Stimulated activated CD4-positive, alpha-beta T cell treated with anti-CD3 and anti-CD28 coated beads, Interleukin-4, amount 100 ng/mL, for 1 hour (primary cell): ENCODE measurements around the gene AP2A2.
A peak's percentile ranks its signal among the peaks of the same experiment; 100 is the strongest.

Experiments
- DNase-seq: peaks from one replicate; pipeline ENCODE4 v3.0.0-alpha.2; 2020

Gene AP2A2

DNA sequence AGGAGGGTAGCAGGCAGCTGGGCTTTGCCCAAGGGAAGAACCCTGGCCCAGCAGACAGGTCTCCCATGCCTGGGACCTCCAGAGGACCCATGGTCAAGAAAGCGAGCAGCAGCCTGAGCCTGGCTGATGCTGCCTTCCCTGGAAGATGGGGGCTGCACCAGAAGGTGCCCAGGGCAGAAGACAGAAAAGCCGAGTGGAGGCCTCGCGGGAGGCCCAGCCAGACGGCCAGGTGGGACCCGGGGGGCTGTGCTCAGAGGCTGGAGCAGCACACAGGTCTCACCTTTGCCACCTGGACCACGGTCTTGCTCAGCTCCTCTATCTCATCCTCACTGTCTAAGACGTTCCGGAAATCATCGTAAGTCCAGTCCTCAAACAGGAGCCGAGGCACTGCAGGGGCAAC lies 25.9 kb upstream of the AP2A2 start:
- no peak for DNase-seq

DNA sequence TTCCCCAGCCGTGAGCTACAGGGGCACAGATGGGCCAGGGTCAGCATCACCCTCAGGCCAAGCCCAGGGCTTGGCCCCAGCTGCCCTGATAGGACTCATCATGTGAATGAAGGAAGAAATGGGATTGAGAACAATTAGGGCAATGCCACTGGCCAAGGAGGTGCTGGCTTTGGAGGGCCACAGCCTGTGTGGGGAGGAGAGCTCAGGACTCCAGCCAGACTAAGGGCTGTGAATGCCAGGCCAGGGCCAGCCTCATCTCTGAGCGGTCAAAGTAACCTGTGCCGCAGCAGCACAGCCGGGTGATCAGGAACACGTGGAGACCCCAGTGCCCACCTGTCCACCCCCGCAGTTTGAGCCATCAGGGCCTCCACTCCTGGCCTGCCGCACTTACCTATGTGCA lies 25.1 kb upstream of the AP2A2 start:
- no peak for DNase-seq

DNA sequence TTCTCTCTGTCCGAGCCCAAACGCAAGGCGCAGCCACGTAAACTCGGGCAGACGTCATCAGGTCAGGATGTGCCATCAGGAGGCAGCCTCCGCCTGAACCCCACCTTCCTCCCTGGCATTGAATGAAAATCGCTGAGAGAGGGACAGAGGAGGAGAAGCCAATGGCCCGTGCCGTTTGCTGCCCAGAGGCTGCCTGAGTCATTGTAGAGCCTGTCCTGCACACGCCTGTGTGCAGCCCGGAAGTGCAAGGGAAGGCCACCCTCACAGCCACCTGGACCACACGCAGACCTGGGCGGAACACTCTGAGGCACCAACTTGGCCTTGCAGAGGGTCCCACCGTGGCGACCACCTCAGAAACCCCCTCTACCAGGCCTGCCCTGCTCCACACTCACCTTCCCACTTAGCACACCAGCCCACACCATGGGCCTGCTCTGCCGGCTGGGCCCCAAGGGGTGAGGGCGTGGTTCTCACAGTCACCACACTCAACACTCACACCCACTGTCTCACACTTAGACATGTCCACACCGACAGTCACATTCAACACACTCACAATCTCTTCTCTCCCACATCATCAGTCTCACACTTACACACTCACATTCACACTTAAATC lies 24.1 kb upstream of the AP2A2 start:
- DNase-seq = no peak

DNA sequence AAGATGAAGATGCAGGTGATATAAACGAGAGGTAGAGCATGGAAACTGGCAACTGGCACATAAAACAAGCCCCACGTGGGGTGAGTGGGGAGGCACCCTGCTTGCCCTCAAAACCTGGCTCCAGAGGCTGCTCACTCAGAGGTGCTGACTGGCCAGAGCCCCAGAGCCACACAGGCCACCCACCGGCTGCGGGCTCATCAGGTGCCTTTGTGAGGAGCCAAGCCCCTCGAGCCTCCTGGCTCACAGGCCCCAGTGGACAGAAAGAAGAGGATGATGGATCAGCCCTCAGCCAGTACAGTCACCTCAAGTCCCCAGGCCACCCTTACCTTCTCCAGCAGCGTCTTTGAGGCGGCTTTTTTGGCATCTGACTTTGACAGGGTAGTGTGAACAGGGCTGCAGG lies 21.3 kb upstream of the AP2A2 start:
- DNase-seq = no peak

DNA sequence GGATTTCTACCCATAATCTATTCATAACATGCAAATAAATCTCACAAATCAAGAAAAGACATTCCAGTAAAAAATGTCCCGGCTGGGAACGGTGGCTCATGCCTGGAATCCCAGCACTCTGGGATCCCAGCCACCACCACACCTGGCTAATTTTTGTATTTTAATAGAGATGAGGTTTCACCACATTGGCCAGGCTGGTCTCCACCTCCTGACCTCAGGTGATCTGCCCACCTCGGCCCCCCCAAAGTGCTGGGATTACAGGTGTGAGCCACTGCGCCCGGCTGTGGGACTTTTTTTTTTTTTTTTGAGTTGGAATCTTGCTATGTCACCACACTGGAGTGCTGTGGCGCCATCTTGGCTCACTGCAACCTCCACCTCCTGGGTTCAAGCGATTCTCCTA lies 19.7 kb upstream of the AP2A2 start:
- DNase-seq = no peak

DNA sequence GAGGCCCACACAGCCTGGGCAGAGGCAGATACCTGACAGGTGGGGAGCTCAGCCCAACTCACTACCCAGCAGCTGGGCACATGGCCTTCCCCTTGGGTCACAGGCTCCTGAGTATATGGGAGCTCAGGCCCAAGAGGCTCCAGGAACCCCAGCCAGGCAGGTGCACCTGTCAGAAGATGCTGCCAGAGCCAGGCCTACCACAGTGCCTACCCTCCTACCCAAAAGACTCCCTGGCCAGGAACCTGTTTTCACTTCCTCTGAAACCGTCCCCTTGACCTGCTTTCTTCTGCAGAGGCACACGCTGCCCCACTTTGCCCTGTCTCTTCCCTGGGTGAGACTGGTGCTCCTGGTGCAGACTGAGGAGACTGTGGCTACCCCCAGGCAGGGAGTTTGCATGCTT lies 18.0 kb upstream of the AP2A2 start:
- no peak for DNase-seq

DNA sequence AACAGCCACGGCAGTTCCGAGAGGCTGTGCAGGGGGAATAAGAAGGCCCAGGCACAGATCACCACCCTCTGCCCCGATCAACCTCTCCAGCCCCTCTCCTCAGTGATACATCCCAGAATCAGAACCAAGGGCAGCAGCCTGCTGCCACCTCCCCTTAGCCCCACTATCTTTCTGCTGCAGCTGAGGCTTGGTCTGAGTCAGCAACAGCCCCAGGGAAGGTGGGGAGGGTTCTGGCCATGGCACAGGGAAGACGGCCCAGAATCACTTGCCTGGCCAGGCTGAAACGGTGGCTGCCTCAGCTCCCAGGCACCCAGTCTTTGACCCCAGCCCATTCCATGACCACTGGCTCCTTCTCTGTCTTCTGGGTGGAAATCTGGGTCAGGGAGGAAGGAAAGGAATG lies 17.4 kb upstream of the AP2A2 start:
- no peak for DNase-seq

DNA sequence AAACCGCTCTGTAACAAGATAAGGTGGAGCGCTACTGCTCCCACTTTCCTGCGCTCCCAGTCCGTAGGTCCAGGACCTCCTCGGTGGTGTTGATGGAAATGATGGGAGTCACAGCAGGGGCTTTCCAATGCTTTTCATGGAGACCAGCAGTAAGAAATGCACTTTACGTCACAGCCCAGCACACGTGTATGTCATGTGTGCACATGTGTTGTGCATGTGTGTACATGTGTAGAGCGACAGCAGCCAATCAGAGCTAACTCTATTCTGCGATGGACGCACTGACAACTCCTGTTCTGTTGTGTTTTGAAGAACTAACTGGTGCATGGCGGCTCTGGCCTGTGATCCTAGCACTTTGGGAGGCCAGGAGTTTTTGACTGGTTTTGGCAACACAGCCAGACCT lies 16.3 kb upstream of the AP2A2 start:
- DNase-seq = no peak

DNA sequence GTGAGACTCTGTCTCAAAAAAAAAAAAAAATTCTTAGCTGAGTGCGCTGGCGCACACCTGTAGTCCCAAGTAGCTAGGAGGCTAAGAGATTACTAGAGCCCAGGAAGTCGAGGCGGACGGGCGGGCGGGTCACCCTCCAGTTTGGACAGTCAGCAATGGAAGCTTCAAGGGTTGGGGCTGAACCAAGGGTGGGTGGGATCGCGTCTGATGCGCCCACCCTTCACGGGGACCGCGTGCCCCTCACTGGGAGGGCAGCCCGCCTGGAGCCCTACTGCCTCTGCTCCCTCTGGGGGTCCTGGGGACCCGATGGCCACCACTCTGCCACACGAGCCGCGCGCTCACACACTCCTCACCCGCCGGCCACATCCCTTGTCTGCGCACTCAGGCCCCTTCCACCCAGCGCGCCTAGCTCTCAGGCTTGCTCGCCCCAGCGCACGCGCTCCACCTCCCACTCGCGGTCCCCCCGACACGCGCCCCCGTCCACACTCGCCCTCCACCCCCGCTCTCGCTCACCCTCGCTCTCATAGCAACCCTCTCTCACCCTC lies 15.6 kb upstream of the AP2A2 start:
- DNase-seq = no peak

DNA sequence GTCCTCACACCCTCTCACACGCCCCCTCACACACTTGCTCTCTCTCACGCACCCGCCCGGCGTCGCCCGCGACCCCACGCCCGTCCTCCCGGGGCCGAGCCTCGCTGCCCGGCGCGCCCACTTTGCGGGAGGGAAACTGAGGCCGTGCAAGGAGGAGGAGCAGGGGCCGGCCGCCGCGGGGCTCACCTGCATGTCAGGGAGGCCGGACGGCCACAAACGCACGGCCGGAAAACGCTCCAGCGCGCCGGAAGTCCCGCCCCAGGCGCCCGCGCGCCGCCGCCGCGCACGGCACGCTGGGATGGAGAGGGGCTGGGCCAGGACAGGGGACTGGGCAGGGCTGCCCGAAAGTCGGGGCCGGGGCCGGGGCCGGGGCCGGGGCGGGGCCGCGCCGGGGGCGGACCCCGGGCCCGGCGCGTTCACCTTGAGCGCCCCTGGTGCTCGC lies 15.1 kb upstream of the AP2A2 start, which contains the start of gene CHID1:
TSS of gene CHID1 (minus strand) at position 222 of the 442 bp plus-strand sequence. CDS start 5,994 bp downstream, outside the sequence.
- DNase-seq = peak; percentile 85

DNA sequence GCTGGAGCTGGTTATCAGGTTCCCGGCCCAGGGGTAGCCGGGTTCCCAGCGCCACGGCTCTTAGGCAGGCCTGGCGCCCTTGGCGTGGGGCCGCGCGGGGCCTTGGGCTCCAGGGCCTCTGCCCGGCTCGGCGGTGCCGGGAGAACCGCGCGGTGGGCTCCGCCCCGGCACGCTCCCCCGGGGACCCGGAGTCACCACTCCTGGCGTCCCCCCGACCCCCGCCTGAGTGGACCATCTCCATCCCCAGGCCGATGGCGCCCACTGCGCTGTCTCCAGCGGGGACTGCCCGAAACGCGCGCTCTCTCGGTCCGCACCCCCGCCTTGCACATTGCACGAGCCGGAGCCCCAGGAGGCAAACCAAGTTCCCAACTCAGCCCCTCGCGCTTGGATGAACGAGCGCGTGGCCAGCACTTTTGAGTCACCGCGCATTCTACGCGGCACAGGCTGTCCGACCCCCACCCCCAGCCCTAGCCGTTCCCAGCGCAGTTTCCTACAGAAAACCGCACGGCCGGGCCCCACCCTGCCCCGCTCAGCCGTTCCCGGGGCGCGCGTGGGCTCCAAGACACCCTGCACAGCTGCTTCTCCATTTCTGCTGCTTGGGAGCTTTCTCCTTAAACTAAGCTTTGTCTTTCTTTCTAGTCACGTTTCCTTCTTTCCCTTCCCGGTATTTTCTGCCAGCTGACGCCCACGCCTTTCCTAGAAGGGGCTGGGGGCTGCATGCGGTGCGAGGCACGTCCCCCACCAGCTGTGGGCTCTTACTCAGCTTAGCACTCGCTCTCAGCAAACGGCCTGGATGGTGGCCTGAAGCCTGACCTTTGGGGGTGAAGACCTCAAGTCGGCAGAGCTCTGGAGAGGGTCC lies 14.4 kb upstream of the AP2A2 start:
- peak; percentile 55 for DNase-seq

DNA sequence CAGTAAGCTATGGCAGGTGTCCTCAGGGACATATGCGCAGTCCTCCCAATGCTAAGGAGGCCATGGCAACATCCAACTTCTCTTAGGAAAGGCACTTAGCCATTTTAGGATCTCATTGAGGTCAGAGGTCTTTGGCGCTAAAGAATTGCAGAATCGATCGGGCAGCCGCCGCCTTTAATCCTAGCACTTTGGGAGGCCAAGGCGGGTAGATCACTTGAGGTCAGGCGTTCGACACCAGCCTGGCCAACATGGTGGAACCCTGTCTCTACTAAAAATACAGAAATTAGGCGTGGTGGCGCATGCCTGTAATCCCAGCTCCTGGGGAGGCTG lies 13.8 kb upstream of the AP2A2 start:
- no peak for DNase-seq

DNA sequence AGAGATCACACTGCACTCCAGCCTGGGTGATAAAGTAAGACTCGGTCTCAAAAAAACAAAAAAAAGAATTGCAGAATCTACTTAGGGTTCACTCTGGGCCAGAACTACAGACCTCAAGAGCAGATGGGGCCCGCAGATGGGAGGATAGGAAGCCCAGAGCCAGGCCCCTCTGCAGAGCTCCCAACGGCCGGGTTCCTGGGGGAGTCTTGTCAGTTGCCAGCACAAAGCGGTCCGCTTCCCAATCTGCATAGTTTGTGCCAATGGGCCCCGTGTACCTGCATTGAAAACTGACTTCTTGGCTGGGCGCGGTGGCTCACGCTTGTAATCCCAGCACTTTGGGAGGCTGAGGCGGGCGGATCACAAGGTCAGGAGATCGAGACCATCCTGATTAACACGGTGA lies 13.4 kb upstream of the AP2A2 start:
- no peak for DNase-seq

DNA sequence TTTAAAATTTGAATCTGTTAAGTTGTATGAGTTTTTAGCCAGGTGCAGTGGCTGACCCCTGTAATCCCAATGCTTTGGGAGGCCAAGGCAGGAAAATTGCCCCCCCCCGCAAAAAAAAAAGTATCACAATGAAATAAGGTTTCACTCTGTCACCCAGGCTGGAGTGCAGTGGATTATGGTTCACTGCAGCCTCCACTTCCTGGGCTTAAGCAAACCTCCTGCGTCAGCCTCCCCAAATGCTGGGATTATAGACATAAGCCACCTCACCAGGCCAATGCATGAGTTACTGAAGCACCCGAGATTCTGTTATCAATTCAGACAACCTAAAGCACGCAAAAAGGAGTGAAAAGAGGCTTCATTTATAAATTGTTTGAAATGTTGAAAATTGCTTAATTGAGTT lies 12.6 kb upstream of the AP2A2 start:
- DNase-seq = no peak

DNA sequence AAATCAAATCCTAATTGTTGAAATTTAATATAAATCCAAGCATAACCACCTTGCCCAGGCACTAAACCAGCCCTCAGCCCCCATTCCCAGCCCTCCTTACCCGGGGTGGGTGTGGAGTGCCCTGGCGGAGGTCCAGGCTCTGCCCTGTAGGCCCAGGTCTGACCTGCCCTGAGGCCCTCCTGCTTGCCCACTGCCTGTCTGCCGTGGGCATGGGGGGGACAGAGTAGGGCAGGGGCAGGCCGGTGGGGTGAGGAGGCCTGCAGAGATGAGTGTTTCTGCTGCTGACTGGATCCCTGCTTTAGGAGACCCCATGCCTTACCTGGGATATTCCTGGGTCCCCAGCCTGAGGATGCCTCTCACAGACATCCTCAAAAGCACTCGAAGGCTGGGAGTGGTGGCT lies 11.5 kb upstream of the AP2A2 start:
- no peak for DNase-seq

DNA sequence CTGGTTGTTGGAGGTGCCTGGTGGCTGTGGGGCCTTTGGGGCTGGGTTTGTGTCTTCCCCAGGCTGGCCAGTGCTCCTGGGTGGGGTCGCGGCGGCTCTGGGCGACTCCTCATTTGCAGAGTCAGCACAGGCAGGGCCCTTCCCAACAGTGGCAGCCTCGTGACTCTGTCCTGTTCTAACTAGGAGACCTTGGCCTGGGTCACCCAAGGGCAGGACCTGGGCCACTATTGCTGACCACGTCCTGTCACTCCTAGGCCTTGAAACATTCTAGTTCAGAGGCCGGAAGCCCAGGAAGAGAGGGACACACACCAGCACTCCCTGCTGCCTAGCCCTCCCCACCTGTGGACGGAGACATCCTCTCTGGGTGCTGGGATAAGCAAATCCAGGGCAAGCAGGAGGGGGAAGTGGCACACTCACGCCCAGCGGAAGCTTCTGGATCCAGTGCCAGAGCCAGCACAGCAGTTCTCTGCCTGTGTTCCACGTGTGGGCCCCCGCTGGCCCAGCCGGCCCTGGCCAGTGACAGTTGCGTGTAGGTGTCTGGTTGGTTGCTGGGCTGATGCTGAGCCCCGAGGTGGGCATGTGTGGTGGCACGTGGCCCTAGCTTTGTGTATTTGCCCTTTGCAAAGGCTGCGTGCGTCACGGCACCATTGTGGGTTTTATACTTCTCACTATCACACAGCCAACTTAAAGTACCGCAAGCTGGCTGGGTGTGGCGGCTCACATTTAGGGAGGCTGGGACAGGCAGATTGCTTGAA lies 10.7 kb upstream of the AP2A2 start:
- DNase-seq = no peak

DNA sequence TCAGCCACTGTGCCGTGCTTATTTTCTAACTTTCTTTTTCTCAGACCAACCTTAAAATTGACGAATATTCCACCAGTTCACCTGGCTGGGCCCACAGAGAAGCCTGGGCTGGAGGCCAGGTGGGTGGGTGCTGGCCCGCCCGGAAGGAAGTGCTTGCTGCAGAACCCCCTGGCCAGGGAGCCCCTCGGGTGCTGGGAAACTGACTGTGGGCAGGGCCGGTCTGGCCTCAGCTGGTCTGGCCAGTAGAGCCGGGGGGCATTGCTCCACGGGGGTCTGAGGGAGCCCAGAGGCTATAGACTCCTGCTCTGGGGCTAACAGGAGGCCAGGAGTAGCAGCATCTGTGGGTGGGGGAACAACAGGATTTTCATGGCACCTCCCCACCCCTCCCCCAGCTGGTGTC lies 8.2 kb upstream of the AP2A2 start:
- no peak for DNase-seq

DNA sequence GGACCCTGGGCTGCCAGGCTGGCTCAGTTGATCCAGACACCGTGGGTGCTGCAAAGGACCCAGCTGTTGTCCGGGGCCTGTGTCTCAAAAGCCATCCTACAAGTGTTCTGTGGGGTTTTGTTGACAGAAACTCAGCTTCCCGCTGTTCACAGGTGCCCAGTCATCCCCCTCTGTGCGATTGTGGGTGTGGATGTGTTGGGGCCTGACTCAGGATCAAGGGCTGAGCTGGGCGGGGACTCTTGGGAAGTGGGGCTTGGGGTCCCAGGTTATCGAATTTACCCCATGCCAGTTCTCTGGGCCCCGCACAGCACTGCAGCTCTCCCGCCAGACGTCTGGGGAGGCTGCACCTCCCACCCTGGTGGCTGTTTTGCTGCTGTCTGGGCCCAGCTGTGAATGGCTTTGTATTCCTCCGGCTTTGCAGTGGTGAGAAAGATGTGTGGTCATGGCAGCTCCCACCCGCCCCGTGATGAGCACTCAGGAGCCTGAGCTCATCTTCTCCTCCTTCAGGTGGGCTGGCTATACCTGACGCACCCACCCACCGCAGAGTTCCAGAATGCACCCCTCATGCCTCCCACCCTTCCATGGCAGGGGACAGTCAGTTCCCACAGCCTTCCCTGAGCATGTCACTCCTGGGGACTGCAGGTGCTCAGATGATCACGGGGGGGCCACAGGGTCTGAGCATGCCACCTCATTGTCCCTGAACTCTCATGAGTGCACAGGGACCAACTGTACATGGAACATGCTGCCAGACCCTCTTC lies 3.6 kb upstream of the AP2A2 start:
- no peak for DNase-seq

DNA sequence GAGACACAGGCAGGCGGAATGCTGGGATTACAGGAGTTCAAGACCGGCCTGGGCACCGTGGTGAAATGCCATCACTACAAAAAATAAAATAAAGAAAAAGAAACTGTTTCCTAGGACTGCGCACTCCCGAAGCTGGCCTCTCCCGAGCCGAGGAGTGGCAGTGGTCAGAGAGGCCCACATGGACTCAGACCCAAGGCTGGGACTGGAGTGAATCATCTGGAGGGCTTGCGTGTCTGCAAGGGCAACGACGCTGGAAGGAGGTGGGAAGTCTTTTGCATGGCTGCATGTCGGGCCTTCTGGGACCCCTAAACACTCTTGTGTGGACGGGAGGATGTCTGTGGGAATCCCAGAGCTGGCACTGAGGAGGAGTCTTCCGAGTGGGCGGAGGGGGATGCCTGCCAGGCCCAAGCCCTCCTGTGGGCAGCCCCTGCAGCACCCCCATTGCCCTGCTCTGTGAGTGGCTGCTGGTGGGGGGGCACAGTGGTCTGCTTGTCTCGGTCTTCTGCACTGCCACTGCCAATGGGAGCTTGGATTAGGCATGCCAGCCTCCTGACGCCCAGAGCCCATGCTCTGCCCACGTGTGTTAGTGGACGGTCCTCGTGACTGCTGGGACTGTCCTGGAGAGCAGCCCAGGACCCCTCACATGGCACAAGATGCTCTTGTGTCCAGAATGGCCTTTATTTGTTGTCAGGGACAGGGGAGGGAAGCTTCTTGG lies 1.8 kb upstream of the AP2A2 start:
- no peak for DNase-seq

DNA sequence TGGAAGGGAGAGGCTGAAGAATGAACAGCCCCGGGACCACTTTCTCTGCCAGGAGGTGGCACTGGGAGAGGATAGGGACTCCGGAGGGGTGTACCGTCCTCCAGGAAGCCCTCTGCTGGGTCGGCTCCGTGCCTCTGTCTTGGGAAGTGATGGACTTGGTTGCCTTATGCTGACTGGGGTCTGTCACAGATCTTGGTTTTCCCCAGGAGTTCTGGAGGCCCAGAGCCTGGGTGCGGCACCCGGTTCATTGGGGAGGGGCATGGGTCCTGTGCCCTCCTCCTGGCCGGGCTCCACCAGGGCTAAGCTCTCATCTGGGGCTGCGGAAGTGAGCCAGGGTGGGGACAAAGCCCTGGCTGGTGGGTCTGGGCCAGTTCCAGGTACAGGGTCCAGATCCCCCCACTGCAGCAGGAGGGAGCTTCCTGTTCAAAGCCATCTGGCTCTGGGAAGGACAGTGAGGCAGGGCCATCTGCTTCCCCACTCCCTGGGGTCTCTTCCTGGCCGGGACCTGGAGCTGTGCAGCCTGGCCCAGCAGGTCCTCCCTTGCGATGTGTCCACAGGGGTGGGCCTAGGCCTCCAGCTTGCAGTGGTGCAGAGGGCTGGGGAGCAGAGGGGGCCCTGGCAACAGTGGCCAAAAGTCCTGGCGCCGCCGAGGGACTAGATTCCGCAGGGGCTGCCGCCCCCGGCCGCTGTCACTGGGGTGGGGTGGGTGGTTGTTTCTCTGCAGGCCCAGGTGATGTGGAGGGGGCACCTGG lies 1.1 kb upstream of the AP2A2 start:
- no peak for DNase-seq

DNA sequence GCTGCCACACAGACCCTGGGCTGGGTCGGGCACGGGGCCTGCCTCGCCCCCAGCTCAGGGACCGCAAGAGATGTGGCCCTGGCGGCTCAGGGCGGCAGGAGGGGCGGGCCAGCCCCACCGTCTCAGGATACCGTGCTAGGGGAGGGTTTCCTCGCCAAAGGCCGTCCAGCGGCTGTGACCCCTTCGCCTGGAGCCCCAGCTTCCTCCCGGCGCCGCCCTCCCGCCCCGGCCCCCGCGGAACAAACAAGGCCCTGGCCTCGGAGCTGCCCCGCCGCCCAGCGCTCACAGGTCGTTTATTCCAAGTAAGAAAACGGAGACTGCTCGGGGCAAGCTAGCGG lies 543 bp upstream of the AP2A2 start:
- DNase-seq = no peak
